NT2/D1 (cell line): ENCODE measurements around the gene DCLRE1A.

Source experiments
- YY1 ChIP-seq: IDR thresholded peaks from 2 replicates; pipeline ENCODE4 v1.6.1; 2011; ENCODE audit not compliant: insufficient read length, insufficient read depth
- ZNF274 ChIP-seq: IDR thresholded peaks from 2 replicates; pipeline ENCODE4 v1.6.1; 2011; ENCODE audit warnings: mild to moderate bottlenecking, low read depth, low read length

GRCh38 chr10:113866551-113867394 lies 12.9 kb upstream of the DCLRE1A start:
- no peak for TF ChIP-seq ZNF274
- no peak for TF ChIP-seq YY1
